ENCODE measurements around the gene NOBOX. TPM values are rescaled to one million over a fixed set of nuclear protein-coding genes. Genes with fewer than 3 reads are reported as not detected.

The NOBOX gene
- total and polyA plus RNA-seq, 3 donors from 2014 or later = 1.1 to 1.6 (median 1.6) TPM

DNA sequence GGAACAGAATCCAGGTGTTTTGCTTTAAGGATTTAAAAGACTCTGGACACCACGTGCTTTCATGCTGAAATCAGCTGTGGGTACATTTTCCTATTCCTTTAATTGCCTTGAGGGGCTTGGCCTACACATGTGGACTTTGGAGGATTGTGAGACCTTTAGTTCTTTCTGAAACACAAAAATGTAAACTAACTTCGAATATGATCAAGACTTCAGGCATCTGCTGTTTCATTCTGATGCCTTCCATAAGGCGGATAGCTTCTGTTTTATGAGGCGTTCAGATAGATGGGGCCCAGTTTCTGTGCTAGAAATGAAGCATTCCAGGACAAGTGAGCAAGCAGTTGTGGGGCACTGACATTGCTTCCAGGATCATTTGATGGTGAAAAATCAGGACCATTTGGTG is 1.5 kb upstream of the NOBOX start:
- Histone ChIP-seq H3K36me3 (ENCODE audit: low read depth, missing control alignments) (no peaks in the 10 kb centered on the region), H3K27me3 (no peaks in the 10 kb centered on the region), H3K27ac (no peak overlapping the region), H3K4me1 (no peaks in the 10 kb centered on the region), H3K9me3 (no peaks in the 10 kb centered on the region), H3K4me3 (no peak overlapping the region)
- TF ChIP-seq POLR2A (IDR thresholded peaks at IDR 0.05) = no peak
- TF ChIP-seq, protein P1, sequence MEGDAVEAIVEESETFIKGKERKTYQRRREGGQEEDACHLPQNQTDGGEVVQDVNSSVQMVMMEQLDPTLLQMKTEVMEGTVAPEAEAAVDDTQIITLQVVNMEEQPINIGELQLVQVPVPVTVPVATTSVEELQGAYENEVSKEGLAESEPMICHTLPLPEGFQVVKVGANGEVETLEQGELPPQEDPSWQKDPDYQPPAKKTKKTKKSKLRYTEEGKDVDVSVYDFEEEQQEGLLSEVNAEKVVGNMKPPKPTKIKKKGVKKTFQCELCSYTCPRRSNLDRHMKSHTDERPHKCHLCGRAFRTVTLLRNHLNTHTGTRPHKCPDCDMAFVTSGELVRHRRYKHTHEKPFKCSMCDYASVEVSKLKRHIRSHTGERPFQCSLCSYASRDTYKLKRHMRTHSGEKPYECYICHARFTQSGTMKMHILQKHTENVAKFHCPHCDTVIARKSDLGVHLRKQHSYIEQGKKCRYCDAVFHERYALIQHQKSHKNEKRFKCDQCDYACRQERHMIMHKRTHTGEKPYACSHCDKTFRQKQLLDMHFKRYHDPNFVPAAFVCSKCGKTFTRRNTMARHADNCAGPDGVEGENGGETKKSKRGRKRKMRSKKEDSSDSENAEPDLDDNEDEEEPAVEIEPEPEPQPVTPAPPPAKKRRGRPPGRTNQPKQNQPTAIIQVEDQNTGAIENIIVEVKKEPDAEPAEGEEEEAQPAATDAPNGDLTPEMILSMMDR (IDR thresholded peaks at IDR 0.05) = no peak
- intact Hi-C loops (cut with DNase I; ENCODE audit: low total_unique reads) = no loop called here
- no peak for DNase-seq
- 48 to 62% methylated on average over 4 of the region's 4 CpGs for WGBS, 2 donors

DNA sequence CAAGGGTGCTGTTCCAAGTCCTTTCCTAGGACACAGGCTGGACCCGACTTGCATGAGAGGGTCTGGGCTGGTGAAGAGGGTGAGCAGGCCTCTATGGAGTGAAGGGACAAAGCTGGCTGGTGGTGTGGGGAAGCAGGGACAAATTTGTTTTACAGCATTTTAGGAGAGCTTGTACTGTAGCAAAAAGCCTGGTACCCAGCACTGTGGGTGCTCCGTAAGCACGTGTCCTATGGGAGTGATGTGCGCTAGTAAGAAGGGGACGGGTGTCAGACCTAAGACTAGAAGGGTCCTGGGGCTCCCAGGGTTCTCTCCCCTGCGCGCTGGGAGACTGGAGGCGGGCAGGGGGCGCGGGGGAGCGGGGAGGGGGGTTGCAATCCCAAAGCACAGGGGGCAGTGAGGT is 391 bp downstream of the NOBOX start:
- no peaks in the 10 kb centered on the region for H3K36me3 ChIP-seq (ENCODE audit: low read depth, missing control alignments)
- TF ChIP-seq POLR2A (IDR thresholded peaks at IDR 0.05) = no peak
- TF ChIP-seq, protein P1 (IDR thresholded peaks at IDR 0.05) = no peak
- intact Hi-C loops (cut with DNase I; ENCODE audit: low total_unique reads) = no loop called here
- no peak for DNase-seq
- no peaks in the 10 kb centered on the region for H3K27me3 ChIP-seq
- H3K27ac ChIP-seq = no peak overlapping the region
- peak overlapping the region in 1 of 2 donors; percentile 26 for H3K4me3 ChIP-seq
- H3K9me3 ChIP-seq = no peaks in the 10 kb centered on the region
- 59 to 82% methylated on average over 5 to 11 of the region's 11 CpGs for WGBS, 2 donors
- H3K4me1 ChIP-seq = no peaks in the 10 kb centered on the region

DNA sequence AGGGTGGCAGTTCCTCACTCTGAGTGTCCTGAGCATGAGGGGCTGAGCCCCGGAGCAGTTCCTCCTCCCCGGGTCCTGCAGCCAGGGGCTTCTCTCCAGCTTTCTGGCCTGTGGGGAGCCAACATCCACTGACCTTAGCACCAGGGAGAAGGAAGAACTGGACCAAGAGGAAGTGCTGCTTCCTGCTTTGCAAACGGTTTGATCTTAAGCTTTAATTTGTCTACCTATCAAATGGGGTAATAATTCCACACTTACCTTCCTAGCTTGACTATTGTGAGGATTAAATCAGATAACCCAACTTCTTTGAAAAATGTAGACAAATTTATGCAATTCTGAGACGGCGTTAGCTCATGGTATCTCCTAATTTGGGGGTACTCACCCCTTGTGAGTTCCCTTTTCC is 2.0 kb downstream of the NOBOX start:
- Histone ChIP-seq H3K4me1 (no peaks in the 10 kb centered on the region), H3K9me3 (no peaks in the 10 kb centered on the region), H3K4me3 (no peak overlapping the region), H3K36me3 (ENCODE audit: low read depth, missing control alignments) (no peaks in the 10 kb centered on the region), H3K27me3 (no peaks in the 10 kb centered on the region), H3K27ac (no peak overlapping the region)
- intact Hi-C loops (cut with DNase I; ENCODE audit: low total_unique reads) = no loop called here
- no peak for DNase-seq
- WGBS, 2 donors = 54 to 57% methylated on average over 5 of the region's 5 CpGs
- TF ChIP-seq POLR2A (IDR thresholded peaks at IDR 0.05) = no peak
- TF ChIP-seq, protein P1 (IDR thresholded peaks at IDR 0.05) = no peak

DNA sequence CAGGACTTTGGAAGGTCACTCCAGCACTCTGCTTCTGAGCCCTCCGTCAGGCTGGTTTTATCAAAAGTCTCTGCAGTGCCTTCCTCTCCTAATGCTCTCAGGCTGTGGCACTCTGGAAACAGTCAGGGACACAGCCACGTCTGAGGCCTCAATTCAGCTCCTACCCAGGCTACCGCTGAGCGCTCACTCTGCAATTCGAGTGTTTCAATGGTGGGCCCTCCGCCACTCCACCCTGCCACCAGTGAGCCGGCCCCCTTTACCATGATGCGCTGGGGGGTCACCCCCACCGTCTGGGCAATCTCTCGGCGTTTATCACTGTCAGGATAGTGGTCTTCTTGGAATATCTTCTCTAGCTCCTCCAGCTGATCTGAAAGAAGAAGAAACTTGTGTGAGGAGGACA is 3.5 kb downstream of the NOBOX start:
- H3K27ac ChIP-seq = no peak overlapping the region
- no peaks in the 10 kb centered on the region for H3K9me3 ChIP-seq
- H3K4me1 ChIP-seq = no peaks in the 10 kb centered on the region
- WGBS, 2 donors = 79 to 92% methylated on average over 11 of the region's 11 CpGs
- H3K36me3 ChIP-seq (ENCODE audit: low read depth, missing control alignments) = no peaks in the 10 kb centered on the region
- intact Hi-C loops (cut with DNase I; ENCODE audit: low total_unique reads) = no loop called here
- no peak for DNase-seq
- TF ChIP-seq, protein P1 (IDR thresholded peaks at IDR 0.05) = no peak
- TF ChIP-seq POLR2A (IDR thresholded peaks at IDR 0.05) = no peak
- H3K4me3 ChIP-seq = no peak overlapping the region
- no peaks in the 10 kb centered on the region for H3K27me3 ChIP-seq

DNA sequence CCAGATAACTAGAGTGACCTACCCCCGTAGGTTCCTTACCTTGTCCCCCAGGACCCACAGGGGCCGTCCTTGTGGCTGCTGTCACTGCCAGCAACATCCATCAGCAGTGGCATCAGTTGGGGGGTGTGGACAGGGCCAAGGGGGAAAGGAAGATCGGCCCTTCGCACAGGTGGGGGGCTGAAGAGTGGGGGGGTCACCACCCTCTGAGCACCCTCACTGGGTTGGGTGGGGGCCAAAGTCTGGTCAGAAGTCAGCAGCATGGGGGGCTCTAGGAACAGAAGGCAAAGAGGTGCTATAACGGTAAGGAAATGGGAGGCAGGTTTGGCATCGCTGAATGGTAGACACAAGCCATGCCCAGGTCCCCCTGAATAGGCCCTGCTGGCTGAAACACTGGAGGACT is 4.6 kb downstream of the NOBOX start:
- 75 to 85% methylated on average over 5 to 6 of the region's 6 CpGs for WGBS, 2 donors
- intact Hi-C loops (cut with DNase I; ENCODE audit: low total_unique reads) = no loop called here
- Histone ChIP-seq H3K4me1 (no peaks in the 10 kb centered on the region), H3K27ac (no peak overlapping the region), H3K9me3 (no peaks in the 10 kb centered on the region), H3K27me3 (no peaks in the 10 kb centered on the region), H3K4me3 (no peak overlapping the region), H3K36me3 (ENCODE audit: low read depth, missing control alignments) (no peaks in the 10 kb centered on the region)
- DNase-seq = no peak
- TF ChIP-seq, protein P1 (IDR thresholded peaks at IDR 0.05) = no peak
- no peak for TF ChIP-seq POLR2A (IDR thresholded peaks at IDR 0.05)
